ENCODE measurements around the gene ZDHHC20. TPM values are rescaled to one million over a fixed set of nuclear protein-coding genes. Genes with fewer than 3 reads are reported as not detected.
"Not testable (repeated sequence)": the region's sequence is repeated elsewhere in the genome, so short reads cannot be mapped to it uniquely, and the experiment has no call there.

ZDHHC20 gene
- total RNA-seq, 1 donor from 2014 or later = 49.6 TPM

- Histone ChIP-seq H3K27me3 (ENCODE audit: control insufficient read depth, insufficient read depth, low read length) (no peaks in the 10 kb centered on the region), H3K36me3 (ENCODE audit: control insufficient read depth, insufficient read depth, low read length) (no peaks in the 10 kb centered on the region), H3K4me3 (ENCODE audit: low read depth, low read length) (no peak overlapping the region)
- no peak for TF ChIP-seq CTCF (IDR thresholded peaks at IDR 0.05; ENCODE audit: insufficient read depth, low read length, poor library complexity, severe bottlenecking)
- DNase-seq (ENCODE audit: low read depth) = no peak
These were observed 63.1 kb downstream of the ZDHHC20 start for GRCh38 chr13:21395953-21396352.

GRCh38 chr13:21389124-21389523, 70.0 kb downstream of the ZDHHC20 start:
- no peak for DNase-seq (ENCODE audit: low read depth)
- Histone ChIP-seq H3K27me3 (ENCODE audit: control insufficient read depth, insufficient read depth, low read length) (no peaks in the 10 kb centered on the region), H3K4me3 (ENCODE audit: low read depth, low read length) (no peak overlapping the region), H3K36me3 (ENCODE audit: control insufficient read depth, insufficient read depth, low read length) (no peaks in the 10 kb centered on the region)
- TF ChIP-seq CTCF (IDR thresholded peaks at IDR 0.05; ENCODE audit: insufficient read depth, low read length, poor library complexity, severe bottlenecking) = no peak

GRCh38 chr13:21385710-21386109, 73.4 kb downstream of the ZDHHC20 start:
- H3K4me3 ChIP-seq (ENCODE audit: low read depth, low read length) = no peak overlapping the region
- DNase-seq (ENCODE audit: low read depth) = no peak
- H3K36me3 ChIP-seq (ENCODE audit: control insufficient read depth, insufficient read depth, low read length) = no peaks in the 10 kb centered on the region
- no peak for TF ChIP-seq CTCF (IDR thresholded peaks at IDR 0.05; ENCODE audit: insufficient read depth, low read length, poor library complexity, severe bottlenecking)
- H3K27me3 ChIP-seq (ENCODE audit: control insufficient read depth, insufficient read depth, low read length) = no peaks in the 10 kb centered on the region

- Histone ChIP-seq H3K4me3 (ENCODE audit: low read depth, low read length) (no peak overlapping the region), H3K27me3 (ENCODE audit: control insufficient read depth, insufficient read depth, low read length) (no peaks in the 10 kb centered on the region), H3K36me3 (ENCODE audit: control insufficient read depth, insufficient read depth, low read length) (no peaks in the 10 kb centered on the region)
- no peak for DNase-seq (ENCODE audit: low read depth)
- no peak for TF ChIP-seq CTCF (IDR thresholded peaks at IDR 0.05; ENCODE audit: insufficient read depth, low read length, poor library complexity, severe bottlenecking)
These were observed 76.0 kb downstream of the ZDHHC20 start for GRCh38 chr13:21383090-21383489.

- DNase-seq (ENCODE audit: low read depth); H3K4me3 ChIP-seq (ENCODE audit: low read depth, low read length); H3K27me3 ChIP-seq (ENCODE audit: control insufficient read depth, insufficient read depth, low read length); H3K36me3 ChIP-seq (ENCODE audit: control insufficient read depth, insufficient read depth, low read length): not testable (repeated sequence)
These were observed 81.8 kb downstream of the ZDHHC20 start for GRCh38 chr13:21376998-21377985.

GRCh38 chr13:21372530-21372929, 86.6 kb downstream of the ZDHHC20 start:
- no peak for TF ChIP-seq CTCF (IDR thresholded peaks at IDR 0.05; ENCODE audit: insufficient read depth, low read length, poor library complexity, severe bottlenecking)
- H3K27me3 ChIP-seq (ENCODE audit: control insufficient read depth, insufficient read depth, low read length) = no peaks in the 10 kb centered on the region
- no peaks in the 10 kb centered on the region for H3K36me3 ChIP-seq (ENCODE audit: control insufficient read depth, insufficient read depth, low read length)
- no peak for DNase-seq (ENCODE audit: low read depth)
- no peak overlapping the region for H3K4me3 ChIP-seq (ENCODE audit: low read depth, low read length)

All from kidney epithelial cell (primary cell).